K562 (cell line): ENCODE measurements around the gene H2AZ2. TPM values are rescaled to one million over a fixed set of nuclear protein-coding genes. Genes with fewer than 3 reads are reported as not detected.

Experiments
- ATAC-seq: fragments of 200-7000 bp; cut with Tn5 transposase; 3 replicates; pipeline ENCODE4 v1.9.1; 2020; ENCODE audit warnings: moderate library complexity
- BruUV-seq: library from RNA; stranded (reverse); fragments of 400-500 nt; replicated peaks from 2 replicates; lab custom pipeline; 2021; lab: Mats Ljungman, UMichigan
- CTCF ChIA-PET: fragments of 300-600 bp; formaldehyde crosslinking; extraction: SDS; loops from one replicate; lab custom pipeline; 2021; ENCODE audit warnings: low intra/inter-chr PET ratio; lab: Yijun Ruan, JAX
- POLR2A ChIA-PET: fragments of 300-600, 350-650 bp; sonication (Branson Sonifier 250); formaldehyde crosslinking; extraction: SDS; loops from one replicate; lab custom pipeline; 2021; ENCODE audit warnings: antibody characterized with exemption, inconsistent platforms; lab: Yijun Ruan, JAX
- DNase-seq, 4 experiments: peaks; one replicate each; pipeline versions ENCODE4 v3.0.0 to v3.0.0-alpha.2; 2011 to 2018; ENCODE audit warnings: low spot score in 3 of 4, mixed read lengths in 3 of 4; ENCODE audit errors: extremely low read depth in 1 of 4
- FAIRE-seq: peaks from 2 replicates; lab custom pipeline; 2011; peaks lifted over from hg19 to GRCh38; lab: Jason Lieb, UNC
- H2AFZ ChIP-seq: 2 replicates; pipeline ENCODE4 v1.6.0; 2011; ENCODE audit warnings: low read depth, low read length, control low read depth, inconsistent platforms
- H3K27ac ChIP-seq: fragments of 200-600 bp; 3 replicates; pipeline ENCODE4 v1.8.0; 2011; ENCODE audit warnings: low read depth, mild to moderate bottlenecking, control low read depth, inconsistent platforms, low read length, moderate library complexity, mixed read lengths; ENCODE audit errors: extremely low read depth
- H3K27me3 ChIP-seq, 2 experiments: fragments of 300-600 bp in 1 of 2; 2 replicates in 1 of 2; 3 replicates in 1 of 2; pipeline versions ENCODE4 v1.6.0 to v1.8.0; 2011; ENCODE audit warnings: inconsistent platforms in 2 of 2, low read length in 2 of 2, mild to moderate bottlenecking in 1 of 2, mixed read lengths in 1 of 2, moderate library complexity in 1 of 2; ENCODE audit not compliant: control insufficient read depth in 2 of 2, insufficient read depth in 2 of 2
- H3K36me3 ChIP-seq: fragments of 300-600 bp; 3 replicates; pipeline ENCODE4 v1.8.0; 2011; ENCODE audit warnings: mild to moderate bottlenecking, low read length, inconsistent platforms; ENCODE audit not compliant: control insufficient read depth, insufficient read depth
- H3K4me1 ChIP-seq, 2 experiments: fragments of 200-600 bp in 1 of 2; replicated peaks in 1 of 2; 2 replicates in 1 of 2; 3 replicates in 1 of 2; pipeline versions ENCODE4 v1.5.1 to v1.8.0; 2011; ENCODE audit warnings: inconsistent platforms in 2 of 2, low read length in 2 of 2, mild to moderate bottlenecking in 1 of 2, mixed read lengths in 1 of 2, moderate library complexity in 1 of 2; ENCODE audit not compliant: control insufficient read depth in 2 of 2, insufficient read depth in 2 of 2
- H3K4me2 ChIP-seq: 2 replicates; pipeline ENCODE4 v1.6.1; 2011; ENCODE audit warnings: low read length, control low read depth, inconsistent platforms, mixed read lengths; ENCODE audit not compliant: insufficient read depth
- H3K4me3 ChIP-seq: fragments of 200-600 bp; sonication (generic), shearing (Covaris generic); 2 replicates; pipeline ENCODE4 v1.5.1; 2016; ENCODE audit warnings: control low read depth, inconsistent platforms
- H3K79me2 ChIP-seq: fragments of 200-600 bp; 3 replicates; pipeline ENCODE4 v1.8.0; 2011; ENCODE audit warnings: low read length, inconsistent platforms; ENCODE audit not compliant: control insufficient read depth, insufficient read depth
- H3K9ac ChIP-seq, 2 experiments: 2 replicates each; pipeline versions ENCODE4 v1.6.0 to v1.6.1; 2011; ENCODE audit warnings: low read depth in 2 of 2, low read length in 2 of 2, control low read depth in 1 of 2, inconsistent platforms in 1 of 2, mild to moderate bottlenecking in 1 of 2, mixed read lengths in 1 of 2; ENCODE audit not compliant: insufficient read depth in 1 of 2
- H3K9me1 ChIP-seq: one replicate; pipeline ENCODE4 v1.6.0; 2011; ENCODE audit warnings: inconsistent platforms, mild to moderate bottlenecking, low read length, moderate library complexity; ENCODE audit not compliant: control insufficient read depth, insufficient read depth
- H3K9me3 ChIP-seq: replicated peaks from 2 replicates; pipeline ENCODE4 v1.5.1; 2011; ENCODE audit warnings: low read depth, low read length, inconsistent platforms; ENCODE audit not compliant: control insufficient read depth, insufficient read depth
- H4K20me1 ChIP-seq: replicated peaks from 2 replicates; pipeline ENCODE4 v1.6.1; 2011; ENCODE audit warnings: low read length, inconsistent platforms, mixed read lengths; ENCODE audit not compliant: control insufficient read depth, insufficient read depth
- BCLAF1 ChIP-seq, 2 experiments: fragments of 450-650 bp in 1 of 2; IDR thresholded peaks; 2 replicates each; pipeline ENCODE4 v1.6.1; 2011 to 2017; ENCODE audit warnings: low read depth in 2 of 2, antibody characterized with exemption in 1 of 2, borderline replicate concordance in 1 of 2, low read length in 1 of 2, mild to moderate bottlenecking in 1 of 2, mixed read lengths in 1 of 2; ENCODE audit not compliant: control insufficient read depth in 1 of 2
- CBFB ChIP-seq: sonication (generic); formaldehyde crosslinking; IDR thresholded peaks from 2 replicates; pipeline ENCODE4 v1.4.0; 2020; ENCODE audit warnings: mild to moderate bottlenecking, missing genetic modification reagents
- CBX2 ChIP-seq: fragments of 200-600 bp; sonication (generic); IDR thresholded peaks from one replicate; pipeline ENCODE4 v1.6.1; 2012; ENCODE audit warnings: mild to moderate bottlenecking, low read length, inconsistent platforms; ENCODE audit not compliant: insufficient read depth, poor library complexity, severe bottlenecking
- HNRNPH1 ChIP-seq: fragments of 200-400 bp; formaldehyde crosslinking; optimal IDR thresholded peaks from 2 replicates; pipeline ENCODE3; 2017; ENCODE audit warnings: low read depth, mild to moderate bottlenecking, low read length, moderate library complexity
- POLR2G ChIP-seq: fragments of 200-400 bp; formaldehyde crosslinking; IDR thresholded peaks from 2 replicates; pipeline ENCODE4 v1.6.1; 2017; ENCODE audit warnings: low read depth, mild to moderate bottlenecking, antibody characterized with exemption, low read length, moderate library complexity
- RUNX1 ChIP-seq: sonication (generic); IDR thresholded peaks from 2 replicates; pipeline ENCODE4 v1.6.1; 2016; ENCODE audit warnings: antibody characterized with exemption, low read depth
- SPI1 ChIP-seq: IDR thresholded peaks from 2 replicates; pipeline ENCODE4 v1.6.1; 2011; ENCODE audit warnings: low read depth, low read length, control low read depth, borderline replicate concordance
- ZNF444 ChIP-seq: fragments of 250-450 bp; sonication (Bioruptor Pico); IDR thresholded peaks from 2 replicates; pipeline ENCODE4 v1.4.0; 2020; ENCODE audit warnings: mild to moderate bottlenecking, moderate library complexity
- WGBS: fragments of 100-300 bp; shearing (Covaris generic); methylation state at CpG from one replicate; pipeline ENCODE4 v1.1.6; 2016; ENCODE audit warnings: low coverage, mixed read lengths; ENCODE audit not compliant: insufficient coverage; ENCODE audit errors: missing lambda C conversion rate; 5-methylcytosine and 5-hydroxymethylcytosine counted together
- in situ Hi-C: fragments of 300-500 bp; cut with MboI; formaldehyde crosslinking; loops from 4 replicates; pipeline ENCODE4 v1.15.0; 2018; ENCODE audit warnings: inconsistent platforms, mixed read lengths
- intact Hi-C: fragments of 100-400 bp; cut with micrococcal nuclease; formaldehyde crosslinking; loops from 2 replicates; pipeline ENCODE4 v1.14.2; 2022
- polyA plus RNA-seq, 8 experiments: library from polyadenylated mRNA; depleted of rRNA in 4 of 8; stranded (reverse) in 5 of 8; unstranded in 3 of 8; fragments of >200 nt; fragmentation: Nextera tagmentation in 2 of 8; fragmentation: Illumina TruSeq in 1 of 8; extraction: Ambion mirVana in 2 of 8; extraction: Trizol in 1 of 8; gene quantifications; 2 replicates each; pipeline versions ENCODE4 v1.2.1 to v1.2.3, GENCODE V29; 2011 to 2014; ENCODE audit warnings: inconsistent platforms in 1 of 8, missing spikeins in 1 of 8
- total RNA-seq, 7 experiments: library from RNA; depleted of rRNA in 6 of 7; stranded (reverse); fragments of >200 nt in 6 of 7; fragmentation: Illumina TruSeq in 2 of 7; extraction: Trizol in 2 of 7; gene quantifications; 2 replicates each; pipeline versions ENCODE4 v1.2.1 to v1.2.3, GENCODE V29; 2011 to 2021; ENCODE audit warnings: low replicate concordance in 1 of 7
- TF ChIP-seq, protein P1 (sequence below): fragments of 250-450 bp; sonication (Bioruptor Pico); IDR thresholded peaks from 2 replicates; pipeline ENCODE4 v1.5.0; 2022; ENCODE audit warnings: mild to moderate bottlenecking

Gene H2AZ2
- total and polyA plus RNA-seq, 9 of the 15 experiments (the other 6 are each of a cell fraction or from before 2014, with no cell fraction given) = 105 to 382 (median 286) TPM

- intact Hi-C loops = no loop called here
- CTCF ChIA-PET = no interaction called here
These were observed 28.5 kb upstream of the H2AZ2 start for GRCh38 chr7:44876393-44876792.

More at GRCh38 chr7:44876393-44876792, 28.5 kb upstream of the H2AZ2 start:
- 46% methylated on average over 4 of the region's 4 CpGs for WGBS
- Histone ChIP-seq H3K9ac (no peak overlapping the region), H3K4me1 (peaks cover 0 to 29% of the 10 kb centered on the region in 2 experiments; a peak in 3 of 5 replicates), H3K9me3 (no peaks in the 10 kb centered on the region), H3K27me3 (no peaks in the 10 kb centered on the region), H3K9me1 (no peaks in the 10 kb centered on the region), H3K36me3 (peaks cover 22% of the 10 kb centered on the region), H4K20me1 (peaks cover 18% of the 10 kb centered on the region), H3K79me2 (peaks cover 40% of the 10 kb centered on the region), H3K4me2 (no peak overlapping the region), H2AFZ (no peak overlapping the region), H3K27ac (no peak overlapping the region), H3K4me3 (no peak overlapping the region)
- no TSS peak for BruUV-seq
- no peak for TF ChIP-seq ZNF444
- peak; percentile 21; the same call in 1 of the 2 replicates for TF ChIP-seq SPI1
- TF ChIP-seq CBX2 = no peak
- 0 out of 2 replicates have a peak, but pooled peaks have one; percentile 10 for TF ChIP-seq POLR2G
- no peak for TF ChIP-seq BCLAF1 (IDR thresholded peaks at IDR 0.05; ENCODE audit: borderline replicate concordance in 1 of 2, control insufficient read depth in 1 of 2, low read depth in 2 of 2, low read length in 1 of 2)
- TF ChIP-seq RUNX1 = no peak
- TF ChIP-seq, protein P1, sequence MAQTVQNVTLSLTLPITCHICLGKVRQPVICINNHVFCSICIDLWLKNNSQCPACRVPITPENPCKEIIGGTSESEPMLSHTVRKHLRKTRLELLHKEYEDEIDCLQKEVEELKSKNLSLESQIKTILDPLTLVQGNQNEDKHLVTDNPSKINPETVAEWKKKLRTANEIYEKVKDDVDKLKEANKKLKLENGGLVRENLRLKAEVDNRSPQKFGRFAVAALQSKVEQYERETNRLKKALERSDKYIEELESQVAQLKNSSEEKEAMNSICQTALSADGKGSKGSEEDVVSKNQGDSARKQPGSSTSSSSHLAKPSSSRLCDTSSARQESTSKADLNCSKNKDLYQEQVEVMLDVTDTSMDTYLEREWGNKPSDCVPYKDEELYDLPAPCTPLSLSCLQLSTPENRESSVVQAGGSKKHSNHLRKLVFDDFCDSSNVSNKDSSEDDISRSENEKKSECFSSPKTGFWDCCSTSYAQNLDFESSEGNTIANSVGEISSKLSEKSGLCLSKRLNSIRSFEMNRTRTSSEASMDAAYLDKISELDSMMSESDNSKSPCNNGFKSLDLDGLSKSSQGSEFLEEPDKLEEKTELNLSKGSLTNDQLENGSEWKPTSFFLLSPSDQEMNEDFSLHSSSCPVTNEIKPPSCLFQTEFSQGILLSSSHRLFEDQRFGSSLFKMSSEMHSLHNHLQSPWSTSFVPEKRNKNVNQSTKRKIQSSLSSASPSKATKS = no peak
- TF ChIP-seq CBFB (CRISPR knock-in tag) = no peak
- no peak for TF ChIP-seq HNRNPH1
- FAIRE-seq = no peak
- in situ Hi-C loops = no loop called here
- no peak for ATAC-seq
- POLR2A ChIA-PET = interaction anchor here (0.7 to 0.8 kb wide), 2 partner anchors 9 to 17 kb away, joined by 3 to 5 read pairs; partner anchors contain the start of gene PURB
- no peak for DNase-seq
